Measurements from ENCODE around the gene SLC8A1. TPM values are rescaled to one million over a fixed set of nuclear protein-coding genes. Genes with fewer than 3 reads are reported as not detected.

The SLC8A1 gene
- total RNA-seq, 2 donors from 2014 or later: 0.43 to 0.64 TPM

GRCh38 chr2:40204268-40204667 lies 247.6 kb downstream of the SLC8A1 start:
- Mint-ChIP-seq H3K27ac (no peak overlapping the region), H3K36me3 (no peaks in the 10 kb centered on the region), H3K9me3 (peaks cover 4 to 5% of the 10 kb centered on the region in 2 donors)
- no peak for DNase-seq (ENCODE audit: low spot score in 2 of 2)
- no peak for ATAC-seq

GRCh38 chr2:40202798-40203400 lies 249.0 kb downstream of the SLC8A1 start:
- Mint-ChIP-seq H3K36me3 (no peaks in the 10 kb centered on the region), H3K9me3 (peaks cover 0 to 5% of the 10 kb centered on the region in 2 donors), H3K27ac (no peak overlapping the region)
- no peak for ATAC-seq
- DNase-seq (ENCODE audit: low spot score in 2 of 2): no peak

- Mint-ChIP-seq H3K36me3 (no peaks in the 10 kb centered on the region), H3K9me3 (peaks cover 0 to 5% of the 10 kb centered on the region in 2 donors), H3K27ac (no peak overlapping the region)
- DNase-seq (ENCODE audit: low spot score in 2 of 2) (no peak), ATAC-seq (no peak)
These were observed 250.5 kb downstream of the SLC8A1 start for GRCh38 chr2:40201425-40201824.

- Mint-ChIP-seq H3K36me3 (no peaks in the 10 kb centered on the region), H3K27ac (no peak overlapping the region), H3K9me3 (peaks cover 0 to 3% of the 10 kb centered on the region in 2 donors)
- ATAC-seq (no peak), DNase-seq (ENCODE audit: low spot score in 2 of 2) (no peak)
These were observed 251.4 kb downstream of the SLC8A1 start for GRCh38 chr2:40200366-40200915.

- DNase-seq (ENCODE audit: low spot score in 2 of 2) (no peak), ATAC-seq (no peak)
- Mint-ChIP-seq H3K36me3 (no peaks in the 10 kb centered on the region), H3K27ac (no peak overlapping the region), H3K9me3 (no peaks in the 10 kb centered on the region)
These were observed 252.1 kb downstream of the SLC8A1 start for GRCh38 chr2:40199771-40200170.

GRCh38 chr2:40197121-40197520 lies 254.8 kb downstream of the SLC8A1 start:
- Mint-ChIP-seq H3K27ac (no peak overlapping the region), H3K9me3 (no peaks in the 10 kb centered on the region), H3K36me3 (no peaks in the 10 kb centered on the region)
- DNase-seq (ENCODE audit: low spot score in 2 of 2) (no peak), ATAC-seq (no peak)

GRCh38 chr2:40193670-40194026 lies 258.2 kb downstream of the SLC8A1 start:
- Mint-ChIP-seq H3K36me3 (no peaks in the 10 kb centered on the region), H3K27ac (no peak overlapping the region), H3K9me3 (no peaks in the 10 kb centered on the region)
- DNase-seq (ENCODE audit: low spot score in 2 of 2) (no peak), ATAC-seq (no peak)

- H3K9me3 Mint-ChIP-seq: no peaks in the 10 kb centered on the region
- DNase-seq (ENCODE audit: low spot score in 2 of 2): no peak
- ATAC-seq: no peak
- H3K36me3 Mint-ChIP-seq: no peaks in the 10 kb centered on the region
- no peak overlapping the region for H3K27ac Mint-ChIP-seq
These were observed 258.8 kb downstream of the SLC8A1 start for GRCh38 chr2:40192864-40193669.

- Mint-ChIP-seq H3K27ac (no peak overlapping the region), H3K36me3 (no peaks in the 10 kb centered on the region)
- ATAC-seq: no peak
These were observed 261.4 kb downstream of the SLC8A1 start for GRCh38 chr2:40190457-40190856.

GRCh38 chr2:40189881-40190280 lies 262.0 kb downstream of the SLC8A1 start:
- Mint-ChIP-seq H3K27ac (no peak overlapping the region), H3K9me3 (no peaks in the 10 kb centered on the region), H3K36me3 (no peaks in the 10 kb centered on the region)
- DNase-seq (ENCODE audit: low spot score in 2 of 2) (no peak), ATAC-seq (no peak)

More at GRCh38 chr2:40190457-40190856, 261.4 kb downstream of the SLC8A1 start:
- DNase-seq (ENCODE audit: low spot score in 2 of 2): no peak
- H3K9me3 Mint-ChIP-seq: no peaks in the 10 kb centered on the region

- Mint-ChIP-seq H3K9me3 (no peaks in the 10 kb centered on the region), H3K36me3 (no peaks in the 10 kb centered on the region), H3K27ac (no peak overlapping the region)
- ATAC-seq (no peak), DNase-seq (ENCODE audit: low spot score in 2 of 2) (no peak)
These were observed 264.8 kb downstream of the SLC8A1 start for GRCh38 chr2:40187054-40187453.

GRCh38 chr2:40184551-40184950 lies 267.3 kb downstream of the SLC8A1 start:
- Mint-ChIP-seq H3K9me3 (no peaks in the 10 kb centered on the region), H3K36me3 (no peaks in the 10 kb centered on the region), H3K27ac (no peak overlapping the region)
- DNase-seq (ENCODE audit: low spot score in 2 of 2): no peak
- ATAC-seq: no peak

GRCh38 chr2:40181855-40182254 lies 270.0 kb downstream of the SLC8A1 start:
- no peak for DNase-seq (ENCODE audit: low spot score in 2 of 2)
- no peak overlapping the region for H3K27ac Mint-ChIP-seq
- H3K9me3 Mint-ChIP-seq: no peaks in the 10 kb centered on the region
- no peaks in the 10 kb centered on the region for H3K36me3 Mint-ChIP-seq
- ATAC-seq: no peak

GRCh38 chr2:40179801-40180200 lies 272.1 kb downstream of the SLC8A1 start:
- Mint-ChIP-seq H3K9me3 (no peaks in the 10 kb centered on the region), H3K27ac (no peak overlapping the region), H3K36me3 (no peaks in the 10 kb centered on the region)
- DNase-seq (ENCODE audit: low spot score in 2 of 2) (no peak), ATAC-seq (no peak)

GRCh38 chr2:40178971-40179370 lies 272.9 kb downstream of the SLC8A1 start:
- ATAC-seq (peak in 1 of 2 donors; percentile 30), DNase-seq (ENCODE audit: low spot score in 2 of 2) (no peak)
- Mint-ChIP-seq H3K9me3 (no peaks in the 10 kb centered on the region), H3K36me3 (no peaks in the 10 kb centered on the region), H3K27ac (no peak overlapping the region)

GRCh38 chr2:40178171-40178778 lies 273.6 kb downstream of the SLC8A1 start:
- Mint-ChIP-seq H3K36me3 (no peaks in the 10 kb centered on the region), H3K27ac (no peak overlapping the region), H3K9me3 (no peaks in the 10 kb centered on the region)
- no peak for ATAC-seq
- DNase-seq (ENCODE audit: low spot score in 2 of 2): no peak

GRCh38 chr2:40177366-40177765 lies 274.5 kb downstream of the SLC8A1 start:
- ATAC-seq (no peak), DNase-seq (ENCODE audit: low spot score in 2 of 2) (no peak)
- Mint-ChIP-seq H3K9me3 (peaks cover 0 to under 1% of the 10 kb centered on the region in 2 donors), H3K36me3 (no peaks in the 10 kb centered on the region), H3K27ac (no peak overlapping the region)

Measured in activated naive CD4-positive, alpha-beta T cell treated with anti-CD3 and anti-CD28 coated beads, Interleukin-2, amount 50 U/mL, for 72 hours (primary cell).